ENCODE results near the gene CYP26C1.

Gene CYP26C1, protein sequence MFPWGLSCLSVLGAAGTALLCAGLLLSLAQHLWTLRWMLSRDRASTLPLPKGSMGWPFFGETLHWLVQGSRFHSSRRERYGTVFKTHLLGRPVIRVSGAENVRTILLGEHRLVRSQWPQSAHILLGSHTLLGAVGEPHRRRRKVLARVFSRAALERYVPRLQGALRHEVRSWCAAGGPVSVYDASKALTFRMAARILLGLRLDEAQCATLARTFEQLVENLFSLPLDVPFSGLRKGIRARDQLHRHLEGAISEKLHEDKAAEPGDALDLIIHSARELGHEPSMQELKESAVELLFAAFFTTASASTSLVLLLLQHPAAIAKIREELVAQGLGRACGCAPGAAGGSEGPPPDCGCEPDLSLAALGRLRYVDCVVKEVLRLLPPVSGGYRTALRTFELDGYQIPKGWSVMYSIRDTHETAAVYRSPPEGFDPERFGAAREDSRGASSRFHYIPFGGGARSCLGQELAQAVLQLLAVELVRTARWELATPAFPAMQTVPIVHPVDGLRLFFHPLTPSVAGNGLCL

GRCh38 chr10:93059975-93060886, at the start of gene CYP26C1:
CYP26C1 (plus strand) TSS chr10:93060798; CDS start chr10:93061264, 466 bp downstream.
- DNase-seq (ENCODE audit: low spot score) = no peak

DNA sequence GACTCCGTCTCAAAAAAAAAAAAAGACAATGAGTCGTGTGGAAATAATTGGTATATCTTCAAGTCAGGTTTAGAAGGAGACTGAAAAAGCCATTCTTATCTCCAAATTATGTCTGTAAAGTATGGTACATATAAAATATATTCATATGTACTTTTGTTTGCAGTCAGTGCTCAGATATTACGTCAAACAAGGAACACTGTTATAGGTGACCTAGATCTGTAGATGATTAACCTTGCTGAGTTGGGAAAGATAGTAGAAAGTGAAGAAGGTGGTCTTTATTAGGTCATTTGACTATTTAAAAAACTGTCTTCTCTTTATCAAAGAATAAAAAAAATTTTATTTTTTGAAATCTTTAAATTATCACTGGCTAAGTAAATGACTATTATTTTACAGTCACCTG, 44.9 kb upstream of the CYP26C1 start:
- DNase-seq (ENCODE audit: low spot score) = no peak

DNA sequence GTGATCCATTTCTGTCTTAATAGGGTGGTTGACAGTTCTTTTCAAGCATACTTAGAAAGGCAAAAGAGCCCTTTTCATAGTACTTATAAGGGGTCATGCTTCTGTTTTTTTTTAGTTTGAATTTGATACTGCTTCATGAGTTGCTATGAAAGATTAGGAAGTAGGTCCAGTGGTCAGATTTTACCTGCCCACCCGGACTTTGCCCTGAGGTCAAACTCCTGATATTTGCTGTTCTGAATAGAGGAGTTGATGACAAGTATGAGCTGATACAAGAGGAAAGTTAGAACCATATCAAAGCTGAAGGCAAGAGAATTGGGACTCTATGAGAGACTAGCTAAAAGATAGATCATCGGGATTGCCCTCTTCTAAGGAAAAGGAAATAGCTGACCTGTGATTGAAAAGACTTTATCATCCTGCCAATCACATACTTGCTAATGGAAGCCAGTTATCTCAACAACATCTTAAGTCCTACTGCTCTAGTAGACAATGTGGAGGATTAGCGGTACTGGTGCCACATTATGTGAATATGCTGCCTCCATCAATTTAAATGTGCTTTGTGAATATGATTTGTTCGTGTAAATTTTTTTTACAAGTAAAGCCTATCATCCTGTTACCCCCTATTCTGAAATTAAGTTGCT, 37.5 kb upstream of the CYP26C1 start:
- no peak for DNase-seq (ENCODE audit: low spot score)

DNA sequence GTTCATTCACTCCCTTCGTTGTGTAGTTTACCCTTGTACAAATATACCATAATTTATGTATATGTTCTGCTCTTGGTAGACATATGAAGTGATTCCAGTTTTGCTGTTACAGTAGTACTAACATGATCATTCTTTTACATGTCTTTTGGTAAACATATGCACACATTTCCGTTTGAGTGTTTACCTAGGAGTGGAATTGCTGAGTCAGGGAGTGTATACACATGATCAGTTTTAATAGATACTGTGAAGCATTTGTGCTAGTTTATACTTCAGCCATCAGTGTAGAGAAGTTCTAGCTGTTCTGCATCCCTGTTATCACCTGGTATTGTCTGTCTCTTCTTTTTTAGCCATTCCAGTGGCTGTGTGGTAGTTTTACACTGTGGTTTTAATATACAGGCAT, 34.5 kb upstream of the CYP26C1 start:
- DNase-seq (ENCODE audit: low spot score) = no peak

DNA sequence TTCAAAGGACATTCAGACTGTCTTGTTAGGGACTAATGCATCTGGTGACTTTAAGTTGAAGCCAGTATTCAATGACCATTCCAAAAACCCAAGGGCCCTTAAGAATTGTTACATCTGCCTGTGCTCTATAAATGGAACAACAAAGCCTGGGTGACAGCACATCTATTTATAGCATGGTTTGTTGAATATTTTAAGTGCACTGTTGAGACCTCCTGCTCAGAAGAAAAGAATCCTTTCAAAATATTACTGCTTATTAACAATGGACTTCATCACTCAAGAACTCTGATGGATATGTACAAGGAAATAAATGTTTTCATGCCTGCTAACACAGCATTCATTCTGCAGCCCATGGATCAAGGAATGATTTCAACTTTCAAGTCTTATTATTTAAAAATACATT, 33.1 kb upstream of the CYP26C1 start:
- DNase-seq (ENCODE audit: low spot score) = no peak

- DNase-seq (ENCODE audit: low spot score) = no peak
Observed at GRCh38 chr10:93028883-93029282, 31.7 kb upstream of the CYP26C1 start.

GRCh38 chr10:93030409-93030808, 30.2 kb upstream of the CYP26C1 start:
- no peak for DNase-seq (ENCODE audit: low spot score)

DNA sequence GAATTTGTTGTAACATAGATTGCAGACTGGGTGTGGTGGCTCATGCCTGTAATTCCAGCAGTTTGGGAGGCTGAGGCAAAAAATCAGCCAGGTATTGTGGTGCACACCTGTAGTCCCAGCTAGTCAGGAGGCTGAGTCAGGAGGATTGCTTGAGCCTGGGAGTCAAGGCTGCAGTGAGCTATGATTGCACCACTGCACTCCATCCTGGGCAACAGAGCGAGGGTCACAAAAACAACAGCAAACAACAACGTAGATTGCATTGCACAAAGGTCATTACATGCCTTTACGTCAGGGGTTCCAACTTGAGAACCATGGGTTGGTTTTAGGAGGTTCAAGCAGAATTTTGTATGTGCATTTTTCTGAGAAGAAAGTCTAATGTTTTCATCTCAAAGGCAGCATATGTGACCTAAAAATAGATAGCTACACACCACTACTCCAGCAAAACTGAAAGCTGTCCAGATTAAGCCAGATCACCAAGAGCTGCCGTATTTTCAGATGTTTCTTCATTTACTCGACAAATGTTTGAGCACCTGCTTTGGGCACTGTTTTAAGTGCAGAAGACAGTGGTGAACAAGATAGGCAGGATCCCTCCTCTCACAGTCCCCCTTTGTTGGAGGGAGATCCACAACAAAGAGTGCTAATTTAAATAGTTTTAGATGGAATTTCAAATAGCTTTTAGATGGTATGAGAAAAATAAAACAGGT, 28.3 kb upstream of the CYP26C1 start:
- peak; percentile 57 for DNase-seq (ENCODE audit: low spot score)

DNA sequence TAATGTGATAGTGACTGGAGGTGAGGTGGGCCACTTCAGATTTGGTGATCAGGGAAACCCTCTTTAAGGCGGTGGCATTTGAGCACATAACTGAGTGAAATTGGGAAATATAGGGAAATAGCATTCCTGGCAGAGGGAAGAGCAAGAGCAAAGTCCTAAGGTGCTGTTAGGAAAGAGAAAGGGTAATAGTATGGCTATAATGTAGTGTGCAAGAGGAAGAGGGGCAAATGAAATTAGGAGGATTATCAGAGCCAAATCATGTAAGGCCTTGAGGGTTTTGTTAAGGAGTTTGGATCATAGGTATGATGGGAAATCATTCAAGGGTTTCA, 27.8 kb upstream of the CYP26C1 start:
- DNase-seq (ENCODE audit: low spot score) = no peak

DNA sequence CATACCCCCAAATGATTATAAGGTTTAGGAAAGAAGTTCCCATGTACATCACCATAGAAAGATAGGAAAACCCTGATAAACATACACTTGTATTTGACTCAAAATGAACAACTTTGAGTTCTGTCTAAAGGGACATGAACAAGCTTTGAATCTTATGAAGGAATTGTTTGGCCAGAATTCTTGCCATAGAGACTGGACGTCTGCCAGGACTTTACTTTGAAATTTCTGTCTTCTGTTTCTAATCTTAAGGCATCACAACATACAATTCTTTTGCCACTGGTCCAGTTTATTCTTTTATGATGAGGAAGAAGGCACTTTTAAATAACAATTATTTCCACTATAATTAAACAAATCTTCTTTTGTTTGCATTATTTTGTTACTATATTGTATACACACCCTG, 26.2 kb upstream of the CYP26C1 start:
- no peak for DNase-seq (ENCODE audit: low spot score)

DNA sequence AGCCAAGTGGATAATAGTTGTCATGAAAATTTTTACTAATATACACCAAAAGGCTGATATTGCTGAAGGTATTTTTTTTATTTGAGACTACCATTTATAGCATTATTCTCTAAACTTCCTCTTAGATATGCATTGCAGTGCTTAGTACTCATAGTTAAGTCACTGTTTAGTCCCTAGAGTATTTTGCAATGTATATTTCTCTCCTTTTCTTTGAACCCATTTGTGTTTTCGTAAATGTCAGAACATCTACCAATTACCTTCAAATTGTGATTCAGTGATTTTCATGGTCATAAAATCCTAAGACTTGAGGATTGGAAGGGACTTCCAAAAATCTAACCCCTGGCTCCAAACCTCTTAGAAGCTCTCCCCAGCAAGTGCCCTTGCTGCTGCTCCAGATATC, 21.5 kb upstream of the CYP26C1 start:
- no peak for DNase-seq (ENCODE audit: low spot score)

DNA sequence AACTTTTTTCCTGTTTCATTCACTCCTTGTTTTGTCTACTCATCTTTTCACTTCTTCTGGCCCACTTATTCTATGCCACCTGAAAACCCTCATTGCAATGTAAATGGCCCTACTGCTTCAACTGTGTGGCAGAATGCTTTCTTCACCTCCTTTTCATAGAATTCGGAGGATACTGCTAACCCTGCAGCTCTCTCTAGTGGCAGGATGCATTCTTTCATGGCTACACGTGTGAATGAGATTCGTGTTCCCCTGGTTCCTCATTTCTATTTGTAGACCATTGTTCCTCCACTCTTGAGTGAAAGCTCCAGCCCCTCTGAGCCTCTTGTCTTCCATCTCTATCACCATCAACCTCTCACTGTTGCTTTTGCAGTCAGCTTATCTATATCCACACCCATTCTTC, 20.9 kb upstream of the CYP26C1 start:
- peak; percentile 21 for DNase-seq (ENCODE audit: low spot score)

GRCh38 chr10:93054486-93054885, 6.1 kb upstream of the CYP26C1 start:
- no peak for DNase-seq (ENCODE audit: low spot score)

- no peak for DNase-seq (ENCODE audit: low spot score)
Observed at GRCh38 chr10:93058139-93058538, 2.5 kb upstream of the CYP26C1 start.

GRCh38 chr10:93060887-93061593, 442 bp downstream of the CYP26C1 start:
- DNase-seq (ENCODE audit: low spot score) = no peak

DNA sequence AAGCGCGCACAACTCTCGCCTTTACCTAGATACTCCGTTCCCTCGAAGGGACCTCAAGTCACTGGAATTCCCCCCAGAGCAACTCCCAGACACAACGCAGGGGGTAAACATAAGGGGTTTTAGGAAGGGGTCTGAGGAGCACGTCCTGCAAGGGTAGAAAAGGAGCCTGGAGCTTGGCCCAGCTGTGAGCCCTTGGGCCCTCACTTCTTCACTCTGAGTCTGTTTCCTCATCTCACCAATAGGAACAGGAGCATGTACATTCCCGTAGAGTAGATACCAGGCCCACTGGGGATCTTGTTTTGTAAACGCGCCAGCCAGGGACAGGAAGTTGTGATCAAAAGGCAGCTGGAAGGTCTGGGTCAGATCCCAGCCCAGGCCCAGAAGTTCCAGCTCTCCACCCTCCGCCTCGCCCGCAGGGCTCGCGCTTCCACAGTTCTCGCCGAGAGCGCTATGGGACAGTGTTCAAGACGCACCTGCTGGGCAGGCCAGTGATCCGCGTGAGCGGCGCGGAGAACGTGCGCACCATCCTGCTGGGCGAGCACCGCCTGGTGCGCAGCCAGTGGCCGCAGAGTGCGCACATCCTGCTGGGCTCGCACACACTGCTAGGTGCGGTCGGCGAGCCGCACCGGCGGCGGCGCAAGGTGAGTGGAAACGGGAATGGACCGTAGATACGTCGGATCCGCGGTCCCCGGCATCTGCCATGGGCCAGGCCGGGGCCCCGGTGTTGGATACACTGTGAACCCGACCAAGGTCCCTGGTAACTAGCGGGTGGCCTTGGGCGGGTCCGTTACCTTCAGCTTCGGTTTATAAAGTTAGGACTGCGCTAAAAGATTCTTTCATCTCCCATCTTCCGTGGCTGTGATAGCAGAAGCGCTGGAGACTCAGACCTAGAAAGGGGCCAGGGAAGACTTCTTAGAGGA, 1.3 kb downstream of the CYP26C1 start:
- DNase-seq (ENCODE audit: low spot score) = no peak

DNA sequence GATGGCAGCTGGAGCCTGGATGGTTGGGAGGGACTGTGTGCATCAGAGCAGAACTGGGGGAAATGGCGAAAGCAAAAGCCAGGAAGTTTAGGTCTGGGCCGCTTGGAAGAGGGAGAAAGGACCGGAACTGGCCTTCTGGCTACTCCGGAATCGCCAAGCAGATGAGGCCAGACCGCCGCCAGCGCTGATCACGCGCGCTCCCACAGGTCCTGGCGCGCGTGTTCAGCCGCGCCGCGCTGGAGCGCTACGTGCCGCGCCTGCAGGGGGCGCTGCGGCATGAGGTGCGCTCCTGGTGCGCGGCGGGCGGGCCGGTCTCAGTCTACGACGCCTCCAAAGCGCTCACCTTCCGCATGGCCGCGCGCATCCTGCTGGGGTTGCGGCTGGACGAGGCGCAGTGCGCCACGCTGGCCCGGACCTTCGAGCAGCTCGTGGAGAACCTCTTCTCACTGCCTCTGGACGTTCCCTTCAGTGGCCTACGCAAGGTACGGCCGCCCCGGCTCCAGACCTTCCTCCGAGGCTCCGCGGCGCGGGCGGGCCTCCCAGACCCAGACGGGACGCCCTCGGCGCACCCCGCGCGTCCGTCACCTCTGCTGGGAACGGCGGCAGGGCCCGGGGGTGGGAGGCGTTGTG, 2.0 kb downstream of the CYP26C1 start:
- DNase-seq (ENCODE audit: low spot score) = no peak

DNA sequence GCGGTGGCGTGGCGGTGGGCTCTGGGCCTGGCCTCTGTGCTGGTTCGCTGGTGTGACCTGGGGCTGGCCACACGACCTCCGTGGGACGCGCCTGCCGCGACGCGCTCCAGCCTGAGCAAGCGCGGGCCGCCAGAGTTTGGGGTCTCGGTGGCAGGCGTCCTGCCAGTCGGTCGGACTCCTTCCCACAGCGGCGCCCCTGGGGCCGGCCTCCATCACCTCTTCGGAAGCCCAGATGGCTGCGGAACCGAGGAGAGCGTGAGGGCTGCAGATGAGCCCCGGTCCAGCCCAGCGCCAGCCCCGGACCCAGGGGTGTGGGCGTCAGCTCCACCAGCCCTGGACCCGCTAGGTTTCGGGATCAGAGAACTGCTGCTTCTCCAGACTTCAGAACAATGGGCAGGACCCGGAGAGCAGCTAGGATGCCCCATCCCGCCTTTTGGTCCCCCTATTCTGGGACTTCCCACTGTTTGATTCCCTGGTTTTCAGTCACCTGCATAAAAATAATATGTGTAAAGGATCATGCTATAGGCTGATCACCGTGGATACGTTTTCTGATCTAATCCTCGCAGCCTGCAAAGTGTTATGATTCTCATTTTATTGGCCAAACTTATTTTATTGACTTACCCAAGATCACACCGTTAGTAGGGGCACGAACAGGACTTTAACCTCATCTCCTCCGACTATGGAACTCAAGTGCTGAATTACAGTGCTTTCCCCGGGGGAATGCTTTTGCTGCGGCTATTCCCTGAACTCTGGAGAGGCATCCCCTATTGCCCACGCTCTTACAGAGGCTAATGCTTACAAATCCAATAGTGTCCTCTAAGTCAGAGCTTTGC, 2.8 kb downstream of the CYP26C1 start:
- DNase-seq (ENCODE audit: low spot score) = no peak

Data from cerebellar cortex (tissue), 1 donor.